Right ventricle myocardium inferior (tissue), 1 donor: ENCODE data around the gene SFRP2. TPM values are rescaled to one million over a fixed set of nuclear protein-coding genes. Genes with fewer than 3 reads are reported as not detected.

Experiments
- ATAC-seq: fragments of 200-7000 bp; cut with Tn5 transposase; one replicate; pipeline ENCODE4 v1.9.1; 2020; ENCODE audit warnings: mild to moderate bottlenecking, moderate library complexity
- DNase-seq: peaks from one replicate; pipeline ENCODE4 v3.0.0; 2021; ENCODE audit errors: missing footprints
- intact Hi-C: fragments of 100-400 bp; cut with DNase I; formaldehyde crosslinking; loops from one replicate; pipeline ENCODE4 v1.11.0; 2022
- total RNA-seq: library from RNA; stranded (reverse); fragmentation: NEBNext Ultra II Directional; extraction: Animal tissue kit (Norgen Biotek cat#: 25700); gene quantifications from one replicate; pipeline ENCODE4 v1.2.1, GENCODE V29; 2021
- donor health status: DM: no; HTN: yes; CAD: no; lungs with severe emphysema.

SFRP2 gene
- total RNA-seq, 1 donor from 2014 or later = not detected

DNA sequence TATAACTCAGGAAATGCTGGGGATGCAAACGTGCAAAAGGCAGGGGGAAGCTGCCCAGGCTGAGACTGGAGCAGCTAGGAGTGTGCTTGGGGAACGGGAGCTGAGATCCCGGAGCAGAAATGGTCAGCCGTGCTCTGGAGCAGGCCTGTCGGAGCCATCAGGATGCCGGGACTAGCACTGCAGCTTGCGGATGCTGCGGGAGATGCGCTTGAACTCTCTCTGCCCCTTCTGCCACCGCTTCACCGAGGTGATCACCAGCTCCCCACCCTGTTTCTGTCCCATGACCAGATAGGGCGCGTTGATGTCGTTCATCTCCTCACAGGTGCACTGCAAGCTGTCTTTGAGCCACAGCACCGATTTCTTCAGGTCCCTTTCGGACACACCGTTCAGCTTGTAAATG lies 7.6 kb downstream of the SFRP2 start:
- intact Hi-C loops = no loop called here
- ATAC-seq (no peak), DNase-seq (peak; percentile 41)

DNA sequence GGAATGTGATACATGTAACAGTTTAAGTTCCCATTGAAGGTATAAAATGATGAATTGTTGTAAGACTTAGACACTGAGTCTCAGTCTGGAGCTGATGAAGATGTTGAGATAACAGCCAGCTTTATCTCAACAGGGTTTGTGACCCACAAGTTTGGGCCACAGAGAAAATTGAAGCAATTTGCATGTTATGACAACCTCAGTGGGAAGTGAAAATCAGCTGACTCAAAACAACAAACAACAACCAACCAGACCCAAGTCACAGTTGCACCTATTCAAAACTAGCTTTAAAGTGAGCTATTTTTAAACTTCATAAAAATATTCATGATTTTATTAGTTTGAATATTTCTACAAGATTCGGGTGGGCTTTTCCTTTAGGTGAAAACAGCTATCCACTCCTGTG lies 8.0 kb downstream of the SFRP2 start:
- intact Hi-C loops = no loop called here
- DNase-seq = no peak

DNA sequence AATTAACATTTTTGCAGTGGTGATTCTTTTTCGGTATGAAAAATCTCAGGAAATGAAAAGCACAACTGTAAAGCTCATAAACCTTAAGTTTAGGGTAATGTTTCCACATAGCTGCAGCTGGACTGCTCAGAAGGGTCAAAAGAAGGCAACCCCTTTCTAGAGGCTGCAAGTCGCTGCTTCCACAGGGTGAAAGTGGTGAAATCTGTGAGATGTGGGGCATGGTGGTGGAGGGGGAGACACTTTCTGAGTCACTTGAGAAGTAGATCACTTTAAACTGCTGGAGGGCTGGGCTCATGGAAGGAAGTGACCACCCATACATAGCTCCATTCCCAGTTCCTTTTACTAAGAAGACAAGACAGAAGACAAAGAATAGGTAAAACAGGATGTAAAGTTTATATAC lies 8.7 kb downstream of the SFRP2 start:
- ATAC-seq = no peak
- DNase-seq = no peak
- intact Hi-C loops = no loop called here

More for the DNA sequence above, 8.0 kb downstream of the SFRP2 start:
- no peak for ATAC-seq

DNA sequence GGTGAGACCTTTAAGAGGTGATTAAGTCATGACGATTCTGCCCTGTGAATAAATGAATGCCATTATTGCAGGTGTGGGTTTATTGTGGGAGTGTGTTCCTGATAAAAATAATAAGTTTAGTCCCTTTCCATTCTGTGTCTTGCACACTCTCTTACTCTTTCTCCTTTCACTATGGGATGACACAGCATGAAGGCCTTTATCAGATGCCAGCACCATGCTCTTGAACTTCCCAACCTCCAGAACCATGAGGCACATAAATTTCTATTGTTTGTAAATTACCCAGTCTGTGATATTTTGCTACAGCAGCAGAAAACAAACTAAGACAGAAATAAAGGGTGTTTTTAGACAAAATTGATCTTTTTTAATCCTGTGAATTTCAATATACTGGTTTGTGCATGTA lies 10.5 kb downstream of the SFRP2 start:
- ATAC-seq = no peak
- no peak for DNase-seq
- intact Hi-C loops = no loop called here

DNA sequence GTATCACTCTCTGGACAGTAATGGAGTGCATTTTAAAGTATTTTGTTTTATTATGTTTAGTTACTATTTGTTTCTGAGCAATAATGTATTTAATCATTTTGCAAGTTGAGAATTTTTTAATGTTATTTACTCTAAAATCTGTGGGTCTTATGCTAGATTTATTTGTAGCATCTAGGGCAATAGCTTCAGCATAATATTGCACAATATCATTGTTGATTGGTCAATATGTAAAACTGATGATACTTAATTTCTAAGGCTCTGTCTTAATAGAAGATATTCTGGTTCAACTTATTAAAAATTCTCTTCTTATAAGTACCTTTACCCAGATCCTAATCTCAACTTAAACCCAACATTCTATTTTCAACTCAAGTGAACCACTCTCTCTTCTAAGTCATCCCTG lies 11.5 kb downstream of the SFRP2 start:
- ATAC-seq (no peak), DNase-seq (no peak)
- intact Hi-C loops = no loop called here

DNA sequence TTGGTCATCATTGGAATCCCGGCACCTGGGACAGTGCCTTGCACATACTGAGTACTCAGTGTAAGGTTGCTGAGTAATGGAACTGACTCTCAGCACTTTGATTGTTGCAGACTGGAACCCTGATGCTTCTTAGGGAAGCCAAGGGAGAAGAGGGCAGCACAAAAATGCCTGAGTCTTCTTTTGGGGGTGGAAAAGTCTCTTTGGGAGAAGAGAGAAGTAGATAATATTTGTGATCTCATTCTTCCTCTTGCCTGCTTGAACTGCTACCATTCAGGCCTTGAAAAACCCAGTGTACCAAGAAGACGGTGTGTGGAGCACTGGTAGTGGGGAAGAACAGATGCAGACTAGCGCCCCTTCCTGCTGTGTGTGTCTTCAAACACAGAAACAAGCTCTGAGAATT lies 12.3 kb downstream of the SFRP2 start:
- ATAC-seq = no peak
- intact Hi-C loops = no loop called here

DNA sequence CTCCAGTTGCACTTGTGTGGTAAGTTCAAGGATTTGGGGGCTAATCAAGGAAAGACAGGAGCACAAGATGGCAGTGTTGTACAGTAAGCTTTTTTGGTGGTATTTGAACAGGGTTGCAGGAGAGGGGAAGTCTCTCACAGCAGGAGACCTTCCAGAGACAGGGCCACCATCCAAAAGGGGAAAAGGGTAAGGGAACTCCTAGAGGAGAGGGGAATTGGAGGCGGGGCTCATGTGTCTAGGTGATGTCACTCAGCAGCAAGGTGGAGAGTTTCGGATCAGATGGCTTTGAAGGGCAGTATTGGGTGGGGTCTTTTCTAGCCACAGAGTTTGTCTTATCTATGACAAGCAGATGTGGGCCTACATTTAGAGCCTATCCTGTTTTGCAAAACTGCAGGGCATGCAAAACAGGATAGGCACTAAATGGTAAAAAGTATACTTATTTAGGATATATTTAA lies 15.6 kb downstream of the SFRP2 start:
- DNase-seq (no peak), ATAC-seq (no peak)
- intact Hi-C loops = no loop called here

More for the DNA sequence above, 12.3 kb downstream of the SFRP2 start:
- DNase-seq = no peak

DNA sequence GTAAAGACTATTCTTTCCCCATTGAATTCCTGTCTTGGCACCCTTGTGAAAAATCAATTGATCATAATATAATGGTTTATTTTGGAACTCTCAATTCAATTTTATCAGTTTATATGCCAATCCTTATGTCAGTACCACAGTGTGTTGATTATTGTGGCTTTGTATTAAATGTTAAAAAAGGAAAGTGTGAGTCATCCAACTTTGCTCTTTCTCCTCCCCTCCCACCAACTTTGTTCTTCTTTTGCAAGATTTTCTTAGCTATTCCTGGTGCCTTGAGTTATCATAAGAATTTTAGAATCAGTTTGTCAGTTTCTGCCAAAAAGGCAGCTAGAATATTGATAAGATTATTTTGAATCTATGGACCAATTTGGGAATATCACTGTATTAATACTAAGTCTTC lies 17.8 kb downstream of the SFRP2 start:
- ATAC-seq (no peak), DNase-seq (no peak)
- intact Hi-C loops = no loop called here

DNA sequence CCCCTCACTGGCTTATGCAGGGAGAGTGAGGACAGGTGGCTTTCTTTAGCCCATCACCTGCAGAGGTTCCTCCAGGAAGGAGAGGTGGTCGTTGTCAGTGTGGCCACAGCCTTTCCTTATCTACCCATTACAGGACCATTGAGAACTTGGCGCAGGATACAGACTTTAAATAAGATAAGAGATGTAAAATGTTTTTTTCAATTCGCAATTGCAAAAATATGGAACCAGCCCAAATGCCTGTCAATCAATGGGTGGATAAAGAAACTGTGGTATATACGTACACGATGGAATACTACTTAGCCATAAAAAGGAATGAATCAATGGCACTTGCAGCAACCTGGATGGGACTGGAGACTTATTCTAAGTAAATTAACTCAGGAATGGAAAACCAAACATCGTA lies 22.1 kb downstream of the SFRP2 start:
- DNase-seq = no peak
- intact Hi-C loops = no loop called here
- no peak for ATAC-seq

DNA sequence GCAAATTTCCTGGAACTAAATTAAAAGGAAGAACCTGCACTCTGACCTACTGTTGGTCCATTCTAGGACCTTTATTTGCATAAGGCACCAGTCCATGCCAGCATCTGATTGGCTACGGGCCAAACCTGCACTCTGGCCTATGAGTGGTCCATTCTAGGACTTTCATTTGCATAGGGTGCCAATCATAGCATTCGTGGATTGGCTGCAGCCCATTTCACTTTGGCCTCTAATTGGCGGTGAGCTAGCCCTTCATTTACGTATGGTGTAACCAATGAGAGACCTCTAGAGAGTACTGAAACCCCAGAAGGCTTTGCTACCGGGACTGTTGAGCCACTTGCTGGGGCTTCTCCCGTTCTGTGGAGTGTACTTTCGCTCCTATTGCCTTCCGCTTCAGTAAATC lies 23.0 kb downstream of the SFRP2 start:
- DNase-seq (no peak), ATAC-seq (no peak)
- intact Hi-C loops = no loop called here

DNA sequence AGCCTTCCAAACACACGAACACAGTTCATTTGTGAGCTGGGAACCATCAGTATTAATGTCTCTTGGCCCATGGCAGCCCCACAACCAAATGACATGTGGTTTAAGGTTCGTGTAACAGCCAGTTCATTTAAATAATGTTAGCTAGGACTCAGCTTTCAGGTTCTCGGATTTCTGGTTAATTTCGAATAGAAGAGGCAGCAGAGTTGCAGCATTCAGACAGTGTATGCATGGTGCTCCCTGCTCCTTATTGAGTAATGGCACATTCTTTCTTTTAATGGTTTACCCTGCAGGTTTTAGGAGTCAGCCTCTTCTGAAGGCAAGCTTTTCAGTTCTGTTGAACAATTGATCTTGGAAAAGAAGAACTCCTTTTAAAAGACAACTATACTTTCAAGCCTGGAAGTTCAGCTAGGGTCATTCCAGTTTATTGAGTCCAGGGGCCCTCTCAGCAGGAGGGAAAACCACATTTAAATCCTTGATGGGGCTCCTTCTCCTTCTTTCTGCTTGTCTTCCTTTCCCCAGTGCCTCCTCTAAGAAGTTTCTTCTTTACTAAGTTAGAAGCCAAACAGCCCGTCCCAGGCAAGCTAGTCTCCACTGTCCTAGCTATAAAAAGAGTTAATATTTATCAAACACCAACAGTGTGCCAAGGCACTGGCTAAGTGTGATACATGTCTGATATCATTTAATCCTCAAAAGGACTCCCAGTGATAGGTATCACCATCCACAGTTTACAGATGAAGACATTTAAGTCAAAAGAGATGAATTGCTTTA lies 24.1 kb downstream of the SFRP2 start:
- intact Hi-C loops = no loop called here
- DNase-seq = no peak
- ATAC-seq = no peak

DNA sequence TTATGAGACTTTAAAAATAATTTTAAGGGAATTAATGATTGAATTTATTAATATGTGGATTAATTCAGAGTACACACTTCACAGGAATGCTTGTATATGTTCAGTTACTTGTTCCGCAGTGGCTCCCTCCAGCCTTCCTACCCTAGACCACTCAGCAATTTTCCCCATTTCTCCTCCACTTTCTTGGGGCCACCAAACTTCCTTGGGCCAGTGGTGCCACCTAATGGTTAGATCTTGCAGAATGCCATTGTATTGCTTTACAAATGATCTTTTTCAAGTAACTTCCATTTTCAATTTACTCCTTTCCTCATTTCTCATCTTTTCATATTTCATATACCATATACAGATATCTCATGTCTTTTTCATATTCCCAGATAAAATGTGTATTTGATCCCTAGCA lies 25.5 kb downstream of the SFRP2 start:
- intact Hi-C loops = no loop called here
- no peak for ATAC-seq

DNA sequence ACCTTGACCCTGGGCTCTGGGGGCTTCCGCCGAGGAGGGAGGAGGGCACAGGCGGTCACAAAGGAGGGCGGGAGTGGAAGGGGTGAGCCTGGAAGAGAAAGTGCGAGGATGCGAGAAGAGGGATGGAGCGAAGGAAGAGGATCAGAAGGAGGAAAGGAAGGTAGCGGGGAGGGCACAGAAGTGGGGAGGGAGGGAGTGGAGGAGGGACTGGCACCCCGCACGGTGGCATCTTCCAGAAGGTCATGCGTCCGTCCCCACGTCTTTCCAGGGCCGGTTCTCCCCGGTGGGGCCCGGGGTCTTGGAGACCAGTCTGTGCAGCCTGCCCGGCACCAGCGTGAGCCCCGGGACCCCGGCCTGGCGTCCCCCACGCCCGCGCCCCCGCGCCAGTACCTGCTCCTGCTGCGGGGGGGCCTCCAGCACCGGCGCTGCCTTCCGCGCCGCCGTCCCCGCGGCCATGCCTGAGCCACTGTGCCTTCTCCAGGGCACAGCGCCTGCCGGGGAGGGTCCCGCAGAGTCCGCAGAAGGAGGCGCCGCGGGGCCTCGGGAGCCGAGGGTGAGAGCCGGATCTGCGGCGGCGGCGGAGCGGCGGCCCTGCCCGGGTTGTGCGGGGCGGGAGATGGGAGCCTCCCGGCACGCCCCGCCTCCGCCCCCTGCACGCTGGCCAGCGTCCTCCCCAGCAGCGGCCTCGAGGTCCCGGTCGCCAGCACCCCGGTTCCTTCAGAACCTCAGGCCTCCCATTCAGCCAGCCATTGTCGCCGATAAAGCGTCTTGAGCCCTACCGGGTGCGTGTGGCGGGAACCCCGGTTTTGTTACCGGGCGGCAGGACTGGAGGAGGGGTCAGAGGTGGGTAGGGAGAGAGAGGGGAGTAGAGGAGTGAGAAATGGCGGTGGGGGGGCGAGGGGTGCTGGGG lies 29.2 kb downstream of the SFRP2 start, which contains the start of gene RNF175:
TSS of gene RNF175 (minus strand) at position 618 of the 910 bp plus-strand sequence. CDS start at position 456, 162 bp downstream.
- intact Hi-C loops = no loop called here
- peak; percentile 47 for ATAC-seq
- DNase-seq = no peak

More for the DNA sequence above, 25.5 kb downstream of the SFRP2 start:
- DNase-seq = no peak

DNA sequence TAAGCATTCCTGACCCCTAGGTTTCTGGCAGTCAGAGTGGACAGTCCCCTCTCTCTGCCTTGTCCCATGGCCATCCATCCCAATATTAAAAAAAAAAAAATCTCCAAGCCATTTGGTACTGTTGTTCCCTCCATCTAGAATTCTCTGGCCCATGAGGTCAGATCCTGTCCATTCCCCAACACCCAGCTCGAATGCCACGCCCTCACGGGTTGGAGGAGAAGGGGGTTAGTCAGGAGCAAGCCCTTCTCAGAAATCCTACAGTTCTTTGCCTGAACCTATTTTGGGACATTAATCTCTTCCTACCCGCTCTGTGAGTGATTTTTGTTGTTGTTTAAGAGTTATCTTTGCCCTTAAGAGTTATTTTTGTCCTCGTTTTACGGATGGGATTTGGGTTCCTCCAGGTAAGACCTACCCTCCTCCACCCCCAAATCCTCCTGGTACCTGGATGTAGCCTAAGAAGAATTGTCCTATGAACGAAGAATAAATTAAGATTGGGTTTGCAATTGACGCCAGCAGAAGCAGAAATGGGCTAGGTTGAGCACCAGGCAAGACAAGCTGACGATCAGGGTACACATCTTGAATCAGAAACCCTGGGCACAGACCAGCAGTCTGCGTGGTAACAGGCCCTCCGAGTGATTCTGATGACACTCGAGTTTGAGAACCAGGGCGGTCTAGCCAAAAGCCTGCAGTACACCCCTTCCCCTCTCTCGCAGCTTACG lies 30.0 kb downstream of the SFRP2 start:
- no peak for ATAC-seq
- DNase-seq = no peak
- intact Hi-C loops = no loop called here

DNA sequence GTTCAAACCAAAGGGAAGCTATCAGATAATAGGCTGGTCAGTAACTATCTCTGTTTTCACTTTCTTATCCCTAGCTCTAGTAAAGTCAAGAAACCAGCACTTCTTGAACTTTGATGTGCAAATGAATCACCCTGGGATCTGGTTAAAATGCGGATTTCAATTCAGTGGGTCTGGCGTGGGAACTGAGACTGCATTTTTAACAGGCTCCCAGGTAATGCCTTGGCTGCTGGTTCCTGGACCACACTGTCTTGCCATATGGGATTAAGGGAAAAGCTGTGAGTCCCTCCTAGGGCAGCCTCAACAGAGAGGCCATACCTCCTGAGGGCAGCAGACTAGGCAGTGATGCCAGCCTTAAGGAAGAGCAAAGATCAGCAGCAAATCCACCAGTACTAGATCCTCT lies 30.7 kb downstream of the SFRP2 start:
- DNase-seq = no peak
- intact Hi-C loops = no loop called here

DNA sequence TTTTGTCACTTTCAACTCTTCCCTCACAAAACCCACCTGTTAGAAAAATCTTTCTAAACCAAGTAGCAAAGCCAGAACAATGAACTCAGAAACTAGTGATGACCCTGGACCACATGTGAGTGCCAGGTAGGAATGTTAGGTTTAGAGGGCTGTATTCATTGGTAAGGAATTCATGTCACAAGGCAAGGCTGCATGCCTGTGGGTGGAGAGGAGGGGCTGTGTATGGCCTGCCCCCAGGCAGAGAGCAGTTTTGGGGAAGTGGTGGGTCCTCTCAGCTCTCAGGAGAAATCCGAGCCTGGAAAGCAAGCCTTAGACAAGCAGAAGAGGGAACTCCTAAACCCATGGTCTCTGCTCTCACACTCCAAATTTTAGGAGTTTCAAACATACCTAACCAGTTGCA lies 31.5 kb downstream of the SFRP2 start:
- intact Hi-C loops = no loop called here
- no peak for DNase-seq
- no peak for ATAC-seq

More for the DNA sequence above, 30.7 kb downstream of the SFRP2 start:
- ATAC-seq = no peak

DNA sequence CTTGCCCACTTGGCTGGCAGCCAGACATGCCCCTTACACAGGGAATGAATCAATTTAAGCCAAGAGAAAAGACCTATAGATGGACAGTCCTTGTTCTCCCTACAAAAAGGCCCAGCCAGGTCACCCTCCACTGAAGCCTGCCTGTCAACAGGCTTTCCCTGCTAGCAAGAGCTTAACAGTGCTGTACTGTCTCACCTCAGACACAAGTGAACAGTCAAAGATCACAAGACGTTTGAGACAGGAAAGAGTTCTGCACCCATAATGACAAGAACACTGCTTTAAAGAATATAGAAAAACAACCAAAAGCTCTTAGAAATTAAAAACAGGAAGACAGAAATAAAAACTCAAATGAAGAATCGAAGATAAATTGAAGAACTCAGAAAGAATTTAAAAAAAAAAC lies 33.7 kb downstream of the SFRP2 start:
- no peak for ATAC-seq
- DNase-seq = no peak
- intact Hi-C loops = no loop called here

DNA sequence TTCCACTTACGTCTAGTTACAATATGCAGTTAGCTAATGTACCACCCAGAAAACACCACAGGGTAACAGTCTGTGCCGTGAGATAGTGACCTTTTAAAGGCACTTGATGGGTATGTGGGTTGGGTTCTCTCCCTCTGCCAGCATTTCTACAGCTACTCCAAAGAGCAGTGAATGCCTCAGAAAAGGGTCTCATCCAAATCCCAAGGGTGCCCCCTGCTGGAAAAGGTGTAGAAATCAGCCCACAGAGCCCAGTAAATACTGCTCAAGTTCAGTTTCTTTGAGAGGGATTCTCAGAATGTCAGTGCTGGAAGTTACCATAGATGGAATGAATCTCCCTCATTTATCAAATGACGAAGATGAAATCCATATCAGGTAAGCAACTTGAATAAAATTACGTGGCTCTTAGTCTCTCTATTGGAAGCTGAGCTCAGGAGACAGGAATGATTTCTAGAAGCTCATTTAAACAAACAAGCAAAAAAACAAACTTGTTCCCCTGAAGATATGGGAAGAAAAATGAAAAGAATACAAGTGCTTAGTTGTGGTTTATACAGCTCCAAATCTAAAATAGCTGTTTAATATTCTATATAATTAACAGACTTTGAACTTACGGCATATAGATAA lies 38.6 kb downstream of the SFRP2 start:
- intact Hi-C loops = loop anchor here (2.0 to 5.0 kb wide), 2 partner anchors 120 to 408 kb away; partner anchors contain the start of gene MND1
- DNase-seq = no peak
- ATAC-seq = peak; percentile 57

DNA sequence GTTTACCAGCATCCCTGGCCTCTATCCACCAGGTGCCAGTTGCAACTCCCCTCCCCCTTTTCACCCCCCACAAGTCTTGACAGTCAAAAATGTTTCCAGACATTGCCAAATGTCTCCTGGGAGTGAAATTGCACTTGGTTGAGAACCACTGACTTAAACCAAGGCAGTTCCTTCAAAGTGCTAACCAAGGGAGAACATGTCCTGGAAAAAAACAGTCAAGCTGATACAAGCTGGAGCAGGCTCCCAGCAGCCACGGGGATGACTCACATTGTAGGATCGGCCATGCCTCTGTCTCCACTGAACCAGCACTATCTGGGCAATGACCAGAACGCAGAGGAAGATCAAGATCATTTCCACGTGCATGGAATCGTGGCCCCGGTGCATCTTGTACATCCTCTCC lies 40.5 kb downstream of the SFRP2 start:
- ATAC-seq (no peak), DNase-seq (no peak)
- intact Hi-C loops = no loop called here
